Measurements from ENCODE around the gene SLC37A1.
"Not testable (repeated sequence)": the region's sequence is repeated elsewhere in the genome, so short reads cannot be mapped to it uniquely, and the experiment has no call there.

SLC37A1 gene

GRCh38 chr21:42513151-42513984, at the start of gene SLC37A1:
TSS of gene SLC37A1 (plus strand) at chr21:42513852. CDS start at chr21:42518455, 4,603 bp downstream.
- peak; percentile 60 for DNase-seq (ENCODE audit: low spot score)

- no peak for DNase-seq (ENCODE audit: low spot score)
Measured at GRCh38 chr21:42463861-42464515, 49.7 kb upstream of the SLC37A1 start.

GRCh38 chr21:42465008-42465802, 48.4 kb upstream of the SLC37A1 start:
- no peak for DNase-seq (ENCODE audit: low spot score)

GRCh38 chr21:42465803-42466127, 47.9 kb upstream of the SLC37A1 start:
- no peak for DNase-seq (ENCODE audit: low spot score)

- DNase-seq (ENCODE audit: low spot score): no peak
Measured at GRCh38 chr21:42466700-42467099, 47.0 kb upstream of the SLC37A1 start.

GRCh38 chr21:42467140-42467983, 46.3 kb upstream of the SLC37A1 start:
- DNase-seq (ENCODE audit: low spot score): no peak

GRCh38 chr21:42468491-42469131, 45.0 kb upstream of the SLC37A1 start:
- DNase-seq (ENCODE audit: low spot score): no peak

GRCh38 chr21:42469272-42469671, 44.4 kb upstream of the SLC37A1 start:
- no peak for DNase-seq (ENCODE audit: low spot score)

GRCh38 chr21:42469726-42470125, 43.9 kb upstream of the SLC37A1 start:
- DNase-seq (ENCODE audit: low spot score): not testable (repeated sequence)

GRCh38 chr21:42471206-42471605, 42.4 kb upstream of the SLC37A1 start:
- no peak for DNase-seq (ENCODE audit: low spot score)

GRCh38 chr21:42471716-42472330, 41.8 kb upstream of the SLC37A1 start:
- DNase-seq (ENCODE audit: low spot score): no peak

GRCh38 chr21:42472521-42472920, 41.1 kb upstream of the SLC37A1 start:
- DNase-seq (ENCODE audit: low spot score): no peak

- no peak for DNase-seq (ENCODE audit: low spot score)
Measured at GRCh38 chr21:42473498-42474042, 40.1 kb upstream of the SLC37A1 start.

GRCh38 chr21:42474043-42474831, 39.4 kb upstream of the SLC37A1 start:
- DNase-seq (ENCODE audit: low spot score): no peak

- DNase-seq (ENCODE audit: low spot score): no peak
Measured at GRCh38 chr21:42475036-42475435, 38.6 kb upstream of the SLC37A1 start.

- no peak for DNase-seq (ENCODE audit: low spot score)
Measured at GRCh38 chr21:42475526-42476387, 37.9 kb upstream of the SLC37A1 start.

- DNase-seq (ENCODE audit: low spot score): no peak
Measured at GRCh38 chr21:42476388-42477331, 37.0 kb upstream of the SLC37A1 start.

GRCh38 chr21:42478504-42478903, 35.1 kb upstream of the SLC37A1 start:
- DNase-seq (ENCODE audit: low spot score): no peak
